Mucosa of stomach (tissue), 1 donor: ENCODE data around the gene SETD2.

Experiments used
- H3K27me3 ChIP-seq: one replicate; pipeline ENCODE4 v1.7.0; 2013; ENCODE audit warnings: mild to moderate bottlenecking, low read length; ENCODE audit not compliant: control insufficient read depth, insufficient read depth
- H3K36me3 ChIP-seq: one replicate; pipeline ENCODE4 v1.7.0; 2013; ENCODE audit warnings: low read length; ENCODE audit not compliant: control insufficient read depth, insufficient read depth
- H3K4me1 ChIP-seq: one replicate; pipeline ENCODE4 v1.7.0; 2013; ENCODE audit warnings: mild to moderate bottlenecking, low read length; ENCODE audit not compliant: control insufficient read depth, insufficient read depth
- H3K4me3 ChIP-seq: one replicate; pipeline ENCODE4 v1.7.0; 2013; ENCODE audit warnings: low read length
- H3K9ac ChIP-seq: one replicate; pipeline ENCODE4 v1.7.0; 2013; ENCODE audit warnings: mild to moderate bottlenecking, low read length, moderate library complexity
- H3K9me3 ChIP-seq: one replicate; pipeline ENCODE4 v1.7.0; 2013; ENCODE audit warnings: mild to moderate bottlenecking, low read length, moderate library complexity; ENCODE audit not compliant: control insufficient read depth
- donor health status: Pancreatic carcinoma.

The SETD2 gene

GRCh38 chr3:47020311-47020710 is 143.6 kb downstream of the SETD2 start:
- peaks cover 13% of the 10 kb centered on the region for H3K4me1 ChIP-seq
- H3K36me3 ChIP-seq = peaks cover 16% of the 10 kb centered on the region
- no peak overlapping the region for H3K4me3 ChIP-seq
- no peaks in the 10 kb centered on the region for H3K27me3 ChIP-seq
- H3K9me3 ChIP-seq = no peaks in the 10 kb centered on the region
- no peak overlapping the region for H3K9ac ChIP-seq

- Histone ChIP-seq H3K36me3 (peaks cover 16% of the 10 kb centered on the region), H3K4me1 (peaks cover 13% of the 10 kb centered on the region), H3K9me3 (no peaks in the 10 kb centered on the region), H3K4me3 (no peak overlapping the region), H3K27me3 (no peaks in the 10 kb centered on the region), H3K9ac (no peak overlapping the region)
These were observed 144.7 kb downstream of the SETD2 start for GRCh38 chr3:47019201-47019600.

DNA sequence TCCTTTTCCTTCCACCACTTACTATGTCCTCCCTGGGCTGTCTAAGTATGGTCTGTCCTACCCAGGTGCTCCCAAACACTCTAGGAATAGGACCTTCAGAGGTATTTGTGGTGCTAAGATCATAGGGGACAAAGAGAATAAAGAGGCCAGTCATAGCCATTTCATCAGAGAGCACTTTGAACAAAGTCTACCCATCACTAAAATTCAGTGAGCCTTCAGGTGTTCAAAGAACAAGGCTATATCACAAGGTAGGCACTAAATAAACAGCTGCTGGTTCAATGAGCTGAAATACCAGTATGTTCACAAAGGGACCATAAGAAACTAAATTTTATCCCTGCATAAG is 145.7 kb downstream of the SETD2 start:
- Histone ChIP-seq H3K9ac (no peak overlapping the region), H3K4me3 (no peak overlapping the region), H3K9me3 (no peaks in the 10 kb centered on the region), H3K27me3 (no peaks in the 10 kb centered on the region), H3K36me3 (peaks cover 16% of the 10 kb centered on the region), H3K4me1 (peaks cover 15% of the 10 kb centered on the region)

DNA sequence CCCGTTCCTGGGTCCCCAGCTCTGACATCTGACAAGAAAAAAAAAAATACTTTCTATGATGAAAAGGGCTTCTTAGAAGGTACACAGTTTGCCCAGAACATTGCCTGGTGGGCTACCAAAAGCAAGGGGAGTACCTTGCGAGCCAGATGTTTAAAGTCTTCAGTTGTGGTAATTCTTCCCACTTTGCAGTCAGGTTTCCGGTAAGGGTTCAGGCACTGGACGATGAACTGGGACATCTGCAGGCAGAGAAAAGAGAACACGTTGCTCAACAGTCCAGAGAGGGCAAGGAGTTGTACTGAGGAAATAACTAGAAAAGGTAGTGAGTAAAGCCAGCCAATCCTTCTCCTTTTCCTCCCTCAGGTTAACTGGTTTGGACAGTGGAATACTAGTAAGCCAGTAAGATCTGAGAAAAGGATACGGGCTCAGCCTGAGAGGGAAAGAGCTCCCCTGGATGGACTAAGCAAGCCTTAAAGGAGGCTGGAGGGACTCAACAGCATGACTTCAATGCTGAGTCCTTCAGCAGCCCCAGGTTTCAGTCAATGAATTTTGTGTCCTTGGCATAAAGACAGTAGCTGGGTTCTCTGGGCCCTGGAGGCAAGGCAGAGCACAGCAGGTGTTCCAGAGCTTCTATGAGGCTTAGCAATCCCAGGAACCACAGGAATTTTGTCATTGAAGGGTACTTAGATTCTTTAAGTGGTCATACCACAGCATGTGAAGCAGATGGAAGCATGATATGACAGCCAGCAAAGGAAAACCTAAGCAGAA is 146.2 kb downstream of the SETD2 start:
- H3K9ac ChIP-seq = no peak overlapping the region
- H3K36me3 ChIP-seq = peaks cover 16% of the 10 kb centered on the region
- H3K27me3 ChIP-seq = no peaks in the 10 kb centered on the region
- no peaks in the 10 kb centered on the region for H3K9me3 ChIP-seq
- no peak overlapping the region for H3K4me3 ChIP-seq
- H3K4me1 ChIP-seq = peaks cover 14% of the 10 kb centered on the region

- Histone ChIP-seq H3K9me3 (no peaks in the 10 kb centered on the region), H3K9ac (no peak overlapping the region), H3K27me3 (no peaks in the 10 kb centered on the region), H3K36me3 (peaks cover 16% of the 10 kb centered on the region), H3K4me3 (no peak overlapping the region), H3K4me1 (peaks cover 7% of the 10 kb centered on the region)
These were observed 146.9 kb downstream of the SETD2 start for GRCh38 chr3:47016934-47017435.

DNA sequence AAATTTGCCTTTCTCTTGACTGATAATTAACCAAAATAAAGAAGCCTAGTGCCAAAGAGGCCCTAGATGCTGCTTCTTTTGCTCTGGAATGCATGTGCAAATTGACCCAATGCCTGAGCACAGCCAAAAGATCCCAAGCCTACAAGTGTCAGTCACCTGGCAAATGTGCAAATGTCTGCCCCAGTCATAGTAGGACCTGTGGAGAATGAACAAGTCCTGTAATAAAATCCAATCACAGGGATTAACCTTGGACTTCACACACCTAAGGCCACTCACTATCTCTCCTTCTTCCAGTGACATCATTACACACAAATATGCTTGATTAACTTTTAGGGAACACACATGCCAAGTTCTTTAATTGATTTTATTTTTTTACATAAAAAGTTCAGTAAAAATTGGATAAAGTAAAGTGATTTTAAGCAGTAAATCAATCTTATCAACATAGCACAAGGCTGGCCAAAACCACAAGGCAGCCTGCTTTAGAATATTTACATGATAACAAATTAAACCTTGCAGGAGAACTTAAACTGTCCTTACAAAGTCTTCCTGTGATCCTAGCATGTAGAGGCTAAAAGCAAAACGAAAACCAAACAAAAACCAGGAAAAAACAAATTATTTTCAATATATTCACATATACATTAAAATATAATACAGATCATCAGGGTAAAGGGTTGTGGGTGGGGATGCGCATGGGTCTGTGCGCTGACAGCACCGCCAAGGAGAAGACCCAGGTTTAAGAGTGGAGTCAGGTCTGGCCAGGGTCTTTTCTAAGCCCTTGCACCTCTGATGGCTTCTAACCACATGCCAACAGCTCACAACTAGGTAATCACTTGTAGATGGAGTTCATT is 147.6 kb downstream of the SETD2 start:
- Histone ChIP-seq H3K36me3 (peaks cover 16% of the 10 kb centered on the region), H3K9ac (no peak overlapping the region), H3K4me1 (peaks cover 6% of the 10 kb centered on the region), H3K4me3 (no peak overlapping the region), H3K9me3 (no peaks in the 10 kb centered on the region), H3K27me3 (no peaks in the 10 kb centered on the region)

- Histone ChIP-seq H3K9ac (no peak overlapping the region), H3K9me3 (no peaks in the 10 kb centered on the region), H3K36me3 (peaks cover 16% of the 10 kb centered on the region), H3K27me3 (no peaks in the 10 kb centered on the region), H3K4me1 (peaks cover 6% of the 10 kb centered on the region), H3K4me3 (no peak overlapping the region)
These were observed 148.8 kb downstream of the SETD2 start for GRCh38 chr3:47015151-47015550.

DNA sequence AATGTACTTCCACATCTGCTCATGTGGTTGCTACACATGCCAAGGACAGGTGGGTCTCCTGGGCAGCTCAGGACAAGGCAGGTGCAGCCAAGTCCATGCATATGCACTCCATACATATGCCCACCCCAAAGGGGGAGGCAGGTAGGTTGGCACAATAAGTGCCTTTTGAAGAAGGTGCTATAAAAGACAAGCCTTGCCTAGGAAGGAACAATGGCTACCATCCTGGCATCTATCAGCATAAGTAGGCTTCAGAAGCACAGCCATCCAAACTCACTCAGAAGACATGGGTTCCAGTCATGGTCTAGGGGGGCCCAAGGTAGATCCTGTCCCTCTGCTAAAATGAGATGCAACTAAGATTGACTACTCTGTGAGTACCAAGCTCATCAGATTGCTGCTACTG is 149.9 kb downstream of the SETD2 start:
- Histone ChIP-seq H3K36me3 (peaks cover 16% of the 10 kb centered on the region), H3K9me3 (no peaks in the 10 kb centered on the region), H3K4me3 (no peak overlapping the region), H3K4me1 (peaks cover 6% of the 10 kb centered on the region), H3K9ac (no peak overlapping the region), H3K27me3 (no peaks in the 10 kb centered on the region)

DNA sequence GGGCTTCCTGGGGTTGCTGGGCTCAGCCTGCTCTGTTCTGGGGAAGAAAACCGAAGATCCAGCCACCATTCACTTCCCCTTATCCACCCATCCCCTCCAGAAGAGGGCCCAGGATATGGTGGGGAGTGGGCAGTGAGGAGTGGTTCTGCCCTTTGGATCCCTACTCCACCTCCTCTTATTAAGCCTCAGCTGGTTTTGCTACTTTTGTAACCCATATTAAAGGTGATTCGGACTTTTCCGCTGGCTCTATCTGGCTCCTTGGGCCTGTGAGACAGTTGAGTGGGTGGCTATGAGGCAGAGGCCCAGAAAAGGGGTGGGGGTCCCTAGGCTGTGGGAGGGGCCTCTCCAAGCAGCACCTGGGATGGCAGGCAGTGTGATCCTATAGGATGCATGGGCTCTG is 150.7 kb downstream of the SETD2 start:
- Histone ChIP-seq H3K27me3 (no peaks in the 10 kb centered on the region), H3K9ac (no peak overlapping the region), H3K4me1 (peaks cover 6% of the 10 kb centered on the region), H3K36me3 (peaks cover 12% of the 10 kb centered on the region), H3K9me3 (no peaks in the 10 kb centered on the region), H3K4me3 (no peak overlapping the region)

DNA sequence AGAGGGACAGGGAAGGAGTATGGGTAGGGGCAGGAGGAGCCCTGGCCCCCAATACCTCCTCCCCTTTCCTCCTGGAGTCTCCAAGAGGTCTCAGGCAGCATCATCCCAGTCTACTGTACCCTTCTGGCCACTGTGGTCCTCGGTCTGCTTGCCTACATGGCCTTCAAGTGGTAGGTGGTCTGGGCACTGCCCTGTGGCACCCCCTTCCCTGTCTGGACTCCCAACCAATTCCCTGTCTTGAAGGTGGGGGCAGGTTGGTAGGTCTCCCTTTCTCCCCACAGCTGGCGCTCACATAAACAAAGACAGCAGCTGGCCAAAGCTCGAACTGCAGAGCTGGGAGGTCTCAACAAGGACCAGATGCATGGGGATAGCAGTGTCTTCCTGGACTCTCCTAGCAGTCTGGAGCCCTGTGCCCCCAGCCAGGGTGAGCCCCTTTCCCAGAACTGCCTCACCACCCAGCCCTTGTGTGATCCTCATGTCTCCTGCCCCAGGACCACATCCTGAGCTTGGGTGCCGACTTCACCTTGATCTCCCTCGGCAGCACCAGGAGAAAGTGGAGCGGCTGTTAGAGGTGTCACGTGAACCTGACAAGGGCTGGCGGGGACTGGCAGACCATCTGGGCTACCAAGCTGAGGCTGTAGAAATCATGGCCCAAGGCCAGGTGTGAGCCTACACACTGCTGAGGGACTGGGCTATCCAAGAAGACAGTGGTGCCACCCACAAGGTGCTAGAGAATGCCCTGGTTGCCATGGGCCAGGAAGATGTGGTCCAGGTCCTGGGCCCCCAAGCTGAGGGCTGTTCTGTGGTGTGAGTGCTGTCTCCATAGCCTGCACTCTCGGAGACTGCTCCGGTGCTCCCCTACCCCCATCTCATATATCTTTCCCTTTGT is 151.3 kb downstream of the SETD2 start:
- Histone ChIP-seq H3K9me3 (no peaks in the 10 kb centered on the region), H3K4me3 (no peak overlapping the region), H3K36me3 (peaks cover 15% of the 10 kb centered on the region), H3K9ac (no peak overlapping the region), H3K27me3 (no peaks in the 10 kb centered on the region), H3K4me1 (peaks cover 6% of the 10 kb centered on the region)

DNA sequence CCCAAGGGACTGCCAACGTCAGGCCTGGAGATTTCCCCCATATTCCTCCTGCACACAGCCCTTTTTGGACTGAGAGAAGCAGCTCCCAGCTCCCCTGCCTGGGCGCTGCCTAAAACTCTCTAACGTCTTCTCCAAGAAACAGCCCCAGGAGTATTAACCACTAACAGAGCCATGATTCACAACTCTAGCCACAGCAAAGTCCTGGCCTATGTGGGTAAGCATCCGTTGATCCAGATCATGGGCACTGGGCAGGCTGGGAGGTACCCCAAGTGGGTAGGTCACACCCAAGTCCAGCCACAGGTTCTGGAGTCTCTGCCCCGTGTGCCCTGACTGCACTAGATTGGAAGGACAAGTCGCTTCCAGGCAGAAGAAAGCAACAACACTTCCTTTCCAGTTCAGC is 152.5 kb downstream of the SETD2 start:
- H3K4me3 ChIP-seq = no peak overlapping the region
- peaks cover 6% of the 10 kb centered on the region for H3K4me1 ChIP-seq
- H3K9me3 ChIP-seq = no peaks in the 10 kb centered on the region
- H3K27me3 ChIP-seq = no peaks in the 10 kb centered on the region
- H3K9ac ChIP-seq = no peak overlapping the region
- peaks cover 8% of the 10 kb centered on the region for H3K36me3 ChIP-seq
